GM12878 (cell line): ENCODE results near the gene CFAP97D2. TPM values are rescaled to one million over a fixed set of nuclear protein-coding genes. Genes with fewer than 3 reads are reported as not detected.

ENCODE experiments used
- CHD2 ChIP-seq: IDR thresholded peaks from 2 replicates; pipeline ENCODE4 v1.6.1; 2011; ENCODE audit warnings: low read depth, low read length, improper control_type of control experiment, borderline replicate concordance
- CTCF ChIP-seq, 3 experiments: IDR thresholded peaks in 2 of 3; conservative IDR thresholded peaks in 1 of 3; 2 replicates each; pipeline ENCODE4 v1.5.1; 2011; ENCODE audit warnings: low read depth in 3 of 3, low read length in 3 of 3, mild to moderate bottlenecking in 3 of 3, control low read depth in 2 of 3, moderate library complexity in 2 of 3, inconsistent platforms in 1 of 3, mixed read lengths in 1 of 3; ENCODE audit not compliant: control insufficient read depth in 2 of 3, insufficient read depth in 1 of 3; ENCODE audit errors: extremely low read depth in 1 of 3
- EED ChIP-seq: sonication (generic); IDR thresholded peaks from 2 replicates; pipeline ENCODE4 v1.6.1; 2016; ENCODE audit warnings: antibody characterized with exemption, low read depth
- ESRRA ChIP-seq: IDR thresholded peaks from 2 replicates; pipeline ENCODE4 v1.6.1; 2012; ENCODE audit warnings: mild to moderate bottlenecking, low read length, improper control_type of control experiment
- FOXM1 ChIP-seq: IDR thresholded peaks from 2 replicates; pipeline ENCODE4 v1.6.1; 2012; ENCODE audit warnings: low read depth, mild to moderate bottlenecking, inconsistent platforms, low read length, moderate library complexity
- HDGF ChIP-seq: fragments of 450-650 bp; IDR thresholded peaks from 2 replicates; pipeline ENCODE4 v1.6.1; 2016; ENCODE audit warnings: antibody characterized with exemption
- MEF2B ChIP-seq: fragments of 450-650 bp; IDR thresholded peaks from 2 replicates; pipeline ENCODE4 v1.6.1; 2018; ENCODE audit warnings: mild to moderate bottlenecking, moderate library complexity; ENCODE audit not compliant: partially characterized antibody, poor library complexity, severe bottlenecking
- NFYA ChIP-seq: IDR thresholded peaks from 2 replicates; pipeline ENCODE4 v1.6.1; 2011; ENCODE audit warnings: low read depth, mild to moderate bottlenecking, low read length, improper control_type of control experiment, borderline replicate concordance
- PML ChIP-seq: IDR thresholded peaks from 2 replicates; pipeline ENCODE4 v1.6.1; 2012; ENCODE audit warnings: low read length, inconsistent platforms
- POLR2AphosphoS5 ChIP-seq: IDR thresholded peaks from 2 replicates; pipeline ENCODE4 v1.6.1; 2011; ENCODE audit warnings: mild to moderate bottlenecking, low read length, inconsistent platforms
- SMAD5 ChIP-seq: IDR thresholded peaks from 2 replicates; pipeline ENCODE4 v1.6.1; 2016; ENCODE audit warnings: antibody characterized with exemption, low read depth
- SPI1 ChIP-seq: IDR thresholded peaks from 2 replicates; pipeline ENCODE4 v1.6.1; 2011; ENCODE audit warnings: low read depth, mild to moderate bottlenecking, low read length, moderate library complexity, borderline replicate concordance; ENCODE audit not compliant: insufficient read depth
- SUPT20H ChIP-seq: IDR thresholded peaks from 2 replicates; pipeline ENCODE4 v1.6.1; 2011; ENCODE audit warnings: low read depth, mild to moderate bottlenecking, low read length, moderate library complexity, borderline replicate concordance; ENCODE audit not compliant: control insufficient read depth
- YBX1 ChIP-seq: fragments of 450-650 bp; IDR thresholded peaks from 2 replicates; pipeline ENCODE4 v1.6.1; 2016; ENCODE audit warnings: antibody characterized with exemption
- polyA plus RNA-seq, 11 experiments: library from polyadenylated mRNA; depleted of rRNA in 4 of 11; unstranded in 6 of 11; stranded (reverse) in 5 of 11; fragments of >200 nt; fragmentation: Nextera tagmentation in 4 of 11; fragmentation: Illumina TruSeq in 1 of 11; extraction: Ambion mirVana in 4 of 11; extraction: Trizol in 1 of 11; gene quantifications; 1 replicate in 1 of 11; 2 replicates in 10 of 11; pipeline versions ENCODE4 v1.2.1 to v1.2.3, GENCODE V29; 2011 to 2016; ENCODE audit warnings: inconsistent platforms in 2 of 11, missing spikeins in 2 of 11, low read depth in 1 of 11
- total RNA-seq, 4 experiments: library from RNA; depleted of rRNA in 3 of 4; stranded (reverse); fragments of >200 nt in 3 of 4; fragmentation: Illumina TruSeq in 1 of 4; extraction: Trizol in 1 of 4; gene quantifications; 2 replicates each; pipeline versions ENCODE4 v1.2.1 to v1.2.3, GENCODE V29; 2013 to 2021
- TF ChIP-seq, protein P1 (sequence below): IDR thresholded peaks from 2 replicates; pipeline ENCODE4 v1.6.1; 2012; ENCODE audit warnings: low read depth, low read length, improper control_type of control experiment
- TF ChIP-seq, protein P2 (sequence below): IDR thresholded peaks from 2 replicates; pipeline ENCODE4 v1.6.1; 2012; ENCODE audit warnings: low read depth, low read length, improper control_type of control experiment
- TF ChIP-seq, protein P3 (sequence below): IDR thresholded peaks from 2 replicates; pipeline ENCODE4 v1.6.1; 2012; ENCODE audit warnings: mild to moderate bottlenecking, low read depth, low read length
- TF ChIP-seq, protein P4 (sequence below): fragments of 450-650 bp; IDR thresholded peaks from 2 replicates; pipeline ENCODE4 v1.6.1; 2017; ENCODE audit warnings: borderline replicate concordance

Gene CFAP97D2
- total and polyA plus RNA-seq, 10 of the 15 experiments (the other 5 are each of a cell fraction or from before 2014, with no cell fraction given) = not detected

DNA sequence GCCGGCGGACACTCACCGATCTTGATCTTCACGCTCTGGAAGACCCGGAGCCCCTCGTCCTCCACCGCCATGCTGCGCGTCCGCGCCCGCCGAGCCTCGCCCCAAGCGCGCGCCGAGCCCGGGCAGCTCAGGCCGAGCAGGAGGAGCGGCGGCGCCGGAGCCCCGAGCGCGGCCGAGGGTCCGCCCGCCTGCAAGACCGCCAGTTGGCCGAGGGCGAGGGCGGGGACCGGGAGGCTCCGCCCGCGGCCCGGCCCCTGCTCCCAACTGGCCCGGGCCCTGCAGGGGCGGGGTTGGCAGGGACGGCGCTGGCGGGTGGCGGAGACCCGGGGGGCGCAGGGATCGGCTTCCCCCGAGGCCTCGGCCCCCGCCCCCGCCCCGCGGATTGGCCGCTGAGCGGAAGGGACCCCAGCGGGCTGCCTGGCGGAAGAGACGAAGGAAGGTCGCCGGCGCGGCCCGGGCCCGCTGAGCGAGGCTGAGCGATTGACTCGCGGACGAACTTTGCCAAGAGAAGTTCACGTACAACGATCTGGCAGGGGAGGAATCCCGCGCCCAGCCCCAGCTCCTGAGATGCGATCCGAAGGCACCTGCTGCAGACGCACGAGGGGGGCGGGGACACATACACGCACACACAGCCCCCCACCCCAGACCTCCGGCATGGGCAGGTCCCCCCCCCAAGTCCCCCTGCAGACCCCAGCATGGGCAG, 46.5 kb upstream of the CFAP97D2 start, which contains the start of gene RASA3 (continued):
- TF ChIP-seq NFYA (no peak), EED (no peak), PML (no peak), CHD2 (no peak), CTCF (IDR thresholded peaks at IDR 0.05 in 2 of 3, conservative IDR thresholded peaks at IDR 0.05 in 1 of 3; ENCODE audit: control insufficient read depth in 2 of 3, extremely low read depth in 1 of 3, insufficient read depth in 1 of 3, low read depth in 3 of 3, low read length in 3 of 3) (no peak), YBX1 (no peak), SMAD5 (no peak), MEF2B (no peak), POLR2AphosphoS5 (no peak), SPI1 (no peak), SUPT20H (no peak), HDGF (no peak), ESRRA (no peak), FOXM1 (no peak)
- TF ChIP-seq, protein P1, sequence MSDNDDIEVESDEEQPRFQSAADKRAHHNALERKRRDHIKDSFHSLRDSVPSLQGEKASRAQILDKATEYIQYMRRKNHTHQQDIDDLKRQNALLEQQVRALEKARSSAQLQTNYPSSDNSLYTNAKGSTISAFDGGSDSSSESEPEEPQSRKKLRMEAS = no peak
- TF ChIP-seq, protein P2, sequence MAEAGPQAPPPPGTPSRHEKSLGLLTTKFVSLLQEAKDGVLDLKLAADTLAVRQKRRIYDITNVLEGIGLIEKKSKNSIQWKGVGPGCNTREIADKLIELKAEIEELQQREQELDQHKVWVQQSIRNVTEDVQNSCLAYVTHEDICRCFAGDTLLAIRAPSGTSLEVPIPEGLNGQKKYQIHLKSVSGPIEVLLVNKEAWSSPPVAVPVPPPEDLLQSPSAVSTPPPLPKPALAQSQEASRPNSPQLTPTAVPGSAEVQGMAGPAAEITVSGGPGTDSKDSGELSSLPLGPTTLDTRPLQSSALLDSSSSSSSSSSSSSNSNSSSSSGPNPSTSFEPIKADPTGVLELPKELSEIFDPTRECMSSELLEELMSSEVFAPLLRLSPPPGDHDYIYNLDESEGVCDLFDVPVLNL = no peak
- TF ChIP-seq, protein P3, sequence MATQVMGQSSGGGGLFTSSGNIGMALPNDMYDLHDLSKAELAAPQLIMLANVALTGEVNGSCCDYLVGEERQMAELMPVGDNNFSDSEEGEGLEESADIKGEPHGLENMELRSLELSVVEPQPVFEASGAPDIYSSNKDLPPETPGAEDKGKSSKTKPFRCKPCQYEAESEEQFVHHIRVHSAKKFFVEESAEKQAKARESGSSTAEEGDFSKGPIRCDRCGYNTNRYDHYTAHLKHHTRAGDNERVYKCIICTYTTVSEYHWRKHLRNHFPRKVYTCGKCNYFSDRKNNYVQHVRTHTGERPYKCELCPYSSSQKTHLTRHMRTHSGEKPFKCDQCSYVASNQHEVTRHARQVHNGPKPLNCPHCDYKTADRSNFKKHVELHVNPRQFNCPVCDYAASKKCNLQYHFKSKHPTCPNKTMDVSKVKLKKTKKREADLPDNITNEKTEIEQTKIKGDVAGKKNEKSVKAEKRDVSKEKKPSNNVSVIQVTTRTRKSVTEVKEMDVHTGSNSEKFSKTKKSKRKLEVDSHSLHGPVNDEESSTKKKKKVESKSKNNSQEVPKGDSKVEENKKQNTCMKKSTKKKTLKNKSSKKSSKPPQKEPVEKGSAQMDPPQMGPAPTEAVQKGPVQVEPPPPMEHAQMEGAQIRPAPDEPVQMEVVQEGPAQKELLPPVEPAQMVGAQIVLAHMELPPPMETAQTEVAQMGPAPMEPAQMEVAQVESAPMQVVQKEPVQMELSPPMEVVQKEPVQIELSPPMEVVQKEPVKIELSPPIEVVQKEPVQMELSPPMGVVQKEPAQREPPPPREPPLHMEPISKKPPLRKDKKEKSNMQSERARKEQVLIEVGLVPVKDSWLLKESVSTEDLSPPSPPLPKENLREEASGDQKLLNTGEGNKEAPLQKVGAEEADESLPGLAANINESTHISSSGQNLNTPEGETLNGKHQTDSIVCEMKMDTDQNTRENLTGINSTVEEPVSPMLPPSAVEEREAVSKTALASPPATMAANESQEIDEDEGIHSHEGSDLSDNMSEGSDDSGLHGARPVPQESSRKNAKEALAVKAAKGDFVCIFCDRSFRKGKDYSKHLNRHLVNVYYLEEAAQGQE = no peak
- TF ChIP-seq, protein P4, sequence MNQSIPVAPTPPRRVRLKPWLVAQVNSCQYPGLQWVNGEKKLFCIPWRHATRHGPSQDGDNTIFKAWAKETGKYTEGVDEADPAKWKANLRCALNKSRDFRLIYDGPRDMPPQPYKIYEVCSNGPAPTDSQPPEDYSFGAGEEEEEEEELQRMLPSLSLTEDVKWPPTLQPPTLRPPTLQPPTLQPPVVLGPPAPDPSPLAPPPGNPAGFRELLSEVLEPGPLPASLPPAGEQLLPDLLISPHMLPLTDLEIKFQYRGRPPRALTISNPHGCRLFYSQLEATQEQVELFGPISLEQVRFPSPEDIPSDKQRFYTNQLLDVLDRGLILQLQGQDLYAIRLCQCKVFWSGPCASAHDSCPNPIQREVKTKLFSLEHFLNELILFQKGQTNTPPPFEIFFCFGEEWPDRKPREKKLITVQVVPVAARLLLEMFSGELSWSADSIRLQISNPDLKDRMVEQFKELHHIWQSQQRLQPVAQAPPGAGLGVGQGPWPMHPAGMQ = no peak
